A549 (cell line): Measurements from ENCODE around the gene TCTN1. TPM values are rescaled to one million over a fixed set of nuclear protein-coding genes. Genes with fewer than 3 reads are reported as not detected.

Experiments used
- ATAC-seq, 2 experiments: fragments of 200-7000 bp in 1 of 2; fragments of >200 bp in 1 of 2; cut with Nextera tagmentation in 1 of 2; cut with Tn5 transposase in 1 of 2; 3 replicates each; pipeline versions ENCODE4 v1.8.0 to v1.9.1; 2018 to 2020; ENCODE audit warnings: mild to moderate bottlenecking in 1 of 2, moderate library complexity in 1 of 2
- CTCF ChIA-PET: fragments of 300-600 bp; sonication (Branson Sonifier 250); formaldehyde crosslinking; extraction: SDS; loops from one replicate; lab custom pipeline; 2021; ENCODE audit warnings: antibody characterized with exemption, inconsistent platforms; lab: Yijun Ruan, JAX
- POLR2A ChIA-PET: fragments of 350-600 bp; formaldehyde crosslinking; extraction: SDS; loops from one replicate; lab custom pipeline; 2021; ENCODE audit warnings: antibody characterized with exemption, inconsistent platforms; lab: Yijun Ruan, JAX
- DNase-seq, 2 experiments: peaks; one replicate each; pipeline versions ENCODE4 v3.0.0 to v3.0.0-alpha.2; 2011 to 2016; ENCODE audit warnings: low read depth in 1 of 2, low spot score in 1 of 2
- FAIRE-seq: peaks from 2 replicates; lab custom pipeline; 2011; peaks lifted over from hg19 to GRCh38; lab: Jason Lieb, UNC
- H3K27ac ChIP-seq, 2 experiments: fragments of >200 bp; sonication (Bioruptor Twin); formaldehyde crosslinking; 3 replicates each; pipeline ENCODE4 v1.5.1; 2016 to 2017
- H3K4me1 ChIP-seq: fragments of >200 bp; sonication (Bioruptor Twin); formaldehyde crosslinking; 3 replicates; pipeline ENCODE4 v1.6.1; 2016
- H3K4me2 ChIP-seq: fragments of >200 bp; sonication (Bioruptor Twin); formaldehyde crosslinking; 3 replicates; pipeline ENCODE4 v1.6.1; 2016
- H3K4me3 ChIP-seq: fragments of >200 bp; sonication (Bioruptor Twin); formaldehyde crosslinking; 3 replicates; pipeline ENCODE4 v1.5.1; 2016
- H3K9me3 ChIP-seq: fragments of >200 bp; sonication (Bioruptor Twin); formaldehyde crosslinking; 3 replicates; pipeline ENCODE4 v1.6.1; 2016
- BCL3 ChIP-seq: fragments of >200 bp; sonication (Bioruptor Twin); formaldehyde crosslinking; IDR thresholded peaks from 3 replicates; pipeline ENCODE4 v1.6.1; 2016
- BHLHE40 ChIP-seq: IDR thresholded peaks from 2 replicates; pipeline ENCODE4 v1.6.1; 2012; ENCODE audit warnings: low read depth, low read length, inconsistent platforms
- CBX2 ChIP-seq: fragments of 200-600 bp; sonication (generic); IDR thresholded peaks from 2 replicates; pipeline ENCODE4 v1.6.1; 2016; ENCODE audit warnings: low read depth, mild to moderate bottlenecking, borderline replicate concordance
- CBX8 ChIP-seq: fragments of 200-600 bp; sonication (generic); IDR thresholded peaks from 2 replicates; pipeline ENCODE4 v1.6.1; 2016
- CHD2 ChIP-seq: fragments of 150-350 bp; IDR thresholded peaks from 2 replicates; pipeline ENCODE4 v1.6.1; 2014; ENCODE audit warnings: low read length; ENCODE audit not compliant: partially characterized antibody
- E2F6 ChIP-seq: IDR thresholded peaks from 2 replicates; pipeline ENCODE4 v1.6.1; 2012; ENCODE audit warnings: low read depth, borderline replicate concordance
- EHF ChIP-seq: fragments of 250-450 bp; sonication (Bioruptor Pico); IDR thresholded peaks from 2 replicates; pipeline ENCODE4 v1.5.0; 2020; ENCODE audit warnings: mild to moderate bottlenecking
- EHMT2 ChIP-seq: fragments of 200-600 bp; sonication (generic); IDR thresholded peaks from 2 replicates; pipeline ENCODE4 v1.6.1; 2016; ENCODE audit warnings: antibody characterized with exemption, low read depth, mild to moderate bottlenecking, moderate library complexity
- ESRRA ChIP-seq: fragments of 150-350 bp; IDR thresholded peaks from 2 replicates; pipeline ENCODE4 v1.6.1; 2014; ENCODE audit warnings: mild to moderate bottlenecking, low read length, borderline replicate concordance
- FOSB ChIP-seq: fragments of 250-450 bp; sonication (Bioruptor Pico); IDR thresholded peaks from 2 replicates; pipeline ENCODE4 v1.5.0; 2020; ENCODE audit warnings: mild to moderate bottlenecking, moderate library complexity
- FOSL2 ChIP-seq, 2 experiments: fragments of 450-650 bp in 1 of 2; fragments of >200 bp in 1 of 2; sonication (Bioruptor Twin) in 1 of 2; formaldehyde crosslinking; IDR thresholded peaks; 2 replicates each; pipeline versions ENCODE4 v1.5.0 to v1.6.1; 2016 to 2020; ENCODE audit warnings: mild to moderate bottlenecking in 1 of 2, moderate library complexity in 1 of 2
- FOXS1 ChIP-seq: fragments of 250-450 bp; sonication (Bioruptor Pico); IDR thresholded peaks from 2 replicates; pipeline ENCODE4 v1.5.0; 2020; ENCODE audit warnings: mild to moderate bottlenecking, moderate library complexity
- GATA3 ChIP-seq: IDR thresholded peaks from 2 replicates; pipeline ENCODE4 v1.6.1; 2012; ENCODE audit warnings: borderline replicate concordance
- HDAC2 ChIP-seq: fragments of 200-600 bp; sonication (generic); IDR thresholded peaks from 2 replicates; pipeline ENCODE4 v1.6.1; 2016
- HEYL ChIP-seq: fragments of 250-450 bp; sonication (Bioruptor Pico); IDR thresholded peaks from 2 replicates; pipeline ENCODE4 v1.8.0; 2021; ENCODE audit warnings: mild to moderate bottlenecking, moderate library complexity
- HOXA7 ChIP-seq: fragments of 250-450 bp; sonication (Bioruptor Pico); IDR thresholded peaks from 2 replicates; pipeline ENCODE4 v1.5.0; 2020; ENCODE audit warnings: mild to moderate bottlenecking, moderate library complexity
- HOXB13 ChIP-seq: fragments of 250-450 bp; sonication (Bioruptor Pico); IDR thresholded peaks from 2 replicates; pipeline ENCODE4 v1.5.0; 2020; ENCODE audit warnings: low read depth, mild to moderate bottlenecking, moderate library complexity
- KDM1A ChIP-seq: fragments of 200-600 bp; sonication (generic); IDR thresholded peaks from 2 replicates; pipeline ENCODE4 v1.6.1; 2016; ENCODE audit warnings: low read depth, mild to moderate bottlenecking
- MAZ ChIP-seq: fragments of 150-350 bp; IDR thresholded peaks from 2 replicates; pipeline ENCODE4 v1.6.1; 2014; ENCODE audit warnings: antibody characterized with exemption, low read depth, low read length, borderline replicate concordance
- MYC ChIP-seq: IDR thresholded peaks from 2 replicates; pipeline ENCODE4 v1.6.1; 2012; ENCODE audit warnings: mild to moderate bottlenecking, inconsistent platforms, low read length, improper control_type of control experiment, borderline replicate concordance
- NFE2L2 ChIP-seq: fragments of 150-350 bp; conservative IDR thresholded peaks from 2 replicates; pipeline ENCODE4 v1.6.1; 2014; ENCODE audit warnings: low read length
- NPAS2 ChIP-seq: fragments of 250-450 bp; sonication (Bioruptor Pico); IDR thresholded peaks from 2 replicates; pipeline ENCODE4 v1.8.0; 2022; ENCODE audit warnings: mild to moderate bottlenecking, moderate library complexity, borderline replicate concordance
- PHF8 ChIP-seq: fragments of 200-600 bp; sonication (generic); IDR thresholded peaks from 2 replicates; pipeline ENCODE4 v1.6.1; 2016; ENCODE audit warnings: low read depth, mild to moderate bottlenecking, antibody characterized with exemption, moderate library complexity, borderline replicate concordance
- RAD21 ChIP-seq, 2 experiments: fragments of >200 bp in 1 of 2; sonication (Bioruptor Twin) in 1 of 2; formaldehyde crosslinking in 1 of 2; IDR thresholded peaks in 1 of 2; conservative IDR thresholded peaks in 1 of 2; 2 replicates in 1 of 2; 3 replicates in 1 of 2; pipeline ENCODE4 v1.6.1; 2012 to 2018; ENCODE audit warnings: inconsistent platforms in 1 of 2
- RCOR1 ChIP-seq: fragments of 150-350 bp; IDR thresholded peaks from 2 replicates; pipeline ENCODE4 v1.6.1; 2014; ENCODE audit warnings: antibody characterized with exemption, low read length, low read depth
- RNF2 ChIP-seq: fragments of 200-600 bp; sonication (generic); IDR thresholded peaks from 2 replicates; pipeline ENCODE4 v1.6.1; 2016; ENCODE audit warnings: low read depth, mild to moderate bottlenecking, antibody characterized with exemption, moderate library complexity, borderline replicate concordance
- SREBF2 ChIP-seq: fragments of 450-650 bp; IDR thresholded peaks from 2 replicates; pipeline ENCODE4 v1.6.1; 2014; ENCODE audit warnings: mild to moderate bottlenecking, moderate library complexity
- WGBS: methylation state at CpG from one replicate; pipeline ENCODE4 v1.1.6; 2017; ENCODE audit errors: missing lambda C conversion rate; 5-methylcytosine and 5-hydroxymethylcytosine counted together
- polyA plus RNA-seq, 4 experiments: library from polyadenylated mRNA; depleted of rRNA in 3 of 4; stranded (reverse); fragments of >200 nt; fragmentation: RNase III in 1 of 4; extraction: RNeasy Plus Mini Kit Qiagen cat#74134 plus additional on column Dnase treatment in 1 of 4; gene quantifications; 2 replicates in 3 of 4; 3 replicates in 1 of 4; pipeline ENCODE4 v1.2.3, GENCODE V29; 2011 to 2017
- TF ChIP-seq, protein P1 (sequence below): fragments of 150-350 bp; IDR thresholded peaks from 2 replicates; pipeline ENCODE4 v1.6.1; 2014; ENCODE audit warnings: low read depth, mild to moderate bottlenecking, low read length
- TF ChIP-seq, protein P2 (sequence below): IDR thresholded peaks from 2 replicates; pipeline ENCODE4 v1.6.1; 2012

The TCTN1 gene
- polyA plus RNA-seq, 2 of the 4 experiments (the other 2 are of a cell fraction), result 26.5 to 56.9 TPM

GRCh38 chr12:110667671-110668070 is 53.7 kb downstream of the TCTN1 start:
- H3K4me1 ChIP-seq, result no peaks in the 10 kb centered on the region
- ChIA-PET CTCF (interaction anchor here (1.1 kb wide), 1 partner anchor 116 kb away, joined by 3 read pairs; no protein-coding TSS in a partner anchor), POLR2A (no interaction called here)
- no peak for FAIRE-seq
- H3K4me2 ChIP-seq, result no peak overlapping the region
- H3K9me3 ChIP-seq, result peaks cover 15% of the 10 kb centered on the region
- no peak for TF ChIP-seq HDAC2
- no peak for TF ChIP-seq E2F6
- TF ChIP-seq HEYL (CRISPR knock-in tag), result no peak
- TF ChIP-seq RAD21 (conservative IDR thresholded peaks at IDR 0.05 in 1 of 2, IDR thresholded peaks at IDR 0.05 in 1 of 2), result no peak
- no peak for TF ChIP-seq BHLHE40
- no peak for TF ChIP-seq GATA3
- TF ChIP-seq RCOR1, result no peak
- no peak for TF ChIP-seq NFE2L2
- no peak for TF ChIP-seq KDM1A
- TF ChIP-seq EHF (CRISPR knock-in tag), result no peak
- no peak for TF ChIP-seq CBX8
- TF ChIP-seq NPAS2 (CRISPR knock-in tag), result no peak
- TF ChIP-seq, protein P1, sequence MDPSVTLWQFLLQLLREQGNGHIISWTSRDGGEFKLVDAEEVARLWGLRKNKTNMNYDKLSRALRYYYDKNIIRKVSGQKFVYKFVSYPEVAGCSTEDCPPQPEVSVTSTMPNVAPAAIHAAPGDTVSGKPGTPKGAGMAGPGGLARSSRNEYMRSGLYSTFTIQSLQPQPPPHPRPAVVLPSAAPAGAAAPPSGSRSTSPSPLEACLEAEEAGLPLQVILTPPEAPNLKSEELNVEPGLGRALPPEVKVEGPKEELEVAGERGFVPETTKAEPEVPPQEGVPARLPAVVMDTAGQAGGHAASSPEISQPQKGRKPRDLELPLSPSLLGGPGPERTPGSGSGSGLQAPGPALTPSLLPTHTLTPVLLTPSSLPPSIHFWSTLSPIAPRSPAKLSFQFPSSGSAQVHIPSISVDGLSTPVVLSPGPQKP, result no peak
- no peak for TF ChIP-seq MAZ
- TF ChIP-seq MYC, result no peak
- TF ChIP-seq PHF8, result no peak
- no peak for TF ChIP-seq ESRRA
- TF ChIP-seq FOSL2 (IDR thresholded peaks at IDR 0.05), result no peak
- no peak for TF ChIP-seq FOSL2 (CRISPR knock-in tag; IDR thresholded peaks at IDR 0.05)
- TF ChIP-seq, all 56 proteins: peak for 0
- ATAC-seq (no peak), DNase-seq (no peak)
- H3K27ac ChIP-seq, result no peak overlapping the region
- no peak overlapping the region for H3K4me3 ChIP-seq
- 63% methylated on average over 3 of the region's 3 CpGs for whole genome bisulfite sequencing

- POLR2A ChIA-PET, result no interaction called here
- FAIRE-seq (no peak), ATAC-seq (peak in 1 of 2 experiments; percentile 8; a peak in 1 of 6 replicates), DNase-seq (no peak)
- 70% methylated on average over 12 of the region's 12 CpGs for WGBS
- Histone ChIP-seq H3K27ac (no peak overlapping the region), H3K4me2 (no peak overlapping the region), H3K4me1 (no peaks in the 10 kb centered on the region), H3K9me3 (peaks cover 15% of the 10 kb centered on the region), H3K4me3 (no peak overlapping the region)
- TF ChIP-seq CHD2 (no peak), FOSL2 (IDR thresholded peaks at IDR 0.05) (no peak), FOSL2 (CRISPR knock-in tag; IDR thresholded peaks at IDR 0.05) (no peak), EHMT2 (no peak), SREBF2 (no peak), BCL3 (no peak), HOXB13 (CRISPR knock-in tag) (no peak), BHLHE40 (no peak), FOSB (CRISPR knock-in tag) (no peak), HOXA7 (CRISPR knock-in tag) (no peak), MAZ (no peak), FOXS1 (no peak), E2F6 (no peak), CBX2 (no peak), RCOR1 (no peak), RNF2 (no peak)
- TF ChIP-seq, protein P2, sequence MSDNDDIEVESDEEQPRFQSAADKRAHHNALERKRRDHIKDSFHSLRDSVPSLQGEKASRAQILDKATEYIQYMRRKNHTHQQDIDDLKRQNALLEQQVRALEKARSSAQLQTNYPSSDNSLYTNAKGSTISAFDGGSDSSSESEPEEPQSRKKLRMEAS, result no peak
- CTCF ChIA-PET, result interaction anchor here (1.1 kb wide), 1 partner anchor 117 kb away, joined by 3 read pairs; no protein-coding TSS in a partner anchor
Measured at GRCh38 chr12:110668480-110669192, 54.7 kb downstream of the TCTN1 start.
